CD4-positive, CD25-positive, alpha-beta regulatory T cell (primary cell): ENCODE results near the gene CCDC182. TPM values are rescaled to one million over a fixed set of nuclear protein-coding genes. Genes with fewer than 3 reads are reported as not detected.

ENCODE experiments used
- ATAC-seq, 2 donors: fragments of 150-1000 bp; cut with Tn5 transposase; one replicate each; pipeline ENCODE4 v1.10.0; 2021; ENCODE audit warnings: low read depth in 2 of 2, moderate number of reproducible peaks in 2 of 2, moderate library complexity in 1 of 2
- DNase-seq, 3 donors: peaks; one replicate each; pipeline versions ENCODE4 v3.0.0 to v3.0.0-alpha.2; 2012 to 2022; ENCODE audit warnings: mixed read lengths in 1 of 3
- H3K27ac ChIP-seq: one replicate; pipeline ENCODE4 v1.7.0; 2013; ENCODE audit warnings: mild to moderate bottlenecking, low read length; ENCODE audit not compliant: insufficient read depth, poor library complexity, severe bottlenecking
- H3K27me3 ChIP-seq: one replicate; pipeline ENCODE4 v1.7.0; 2013; ENCODE audit warnings: low read length; ENCODE audit not compliant: control insufficient read depth, insufficient read depth
- H3K36me3 ChIP-seq: one replicate; pipeline ENCODE4 v1.7.0; 2013; ENCODE audit warnings: mild to moderate bottlenecking, low read length, moderate library complexity; ENCODE audit not compliant: control insufficient read depth, insufficient read depth
- H3K4me1 ChIP-seq: 2 replicates; pipeline ENCODE4 v1.7.0; 2013; ENCODE audit warnings: mild to moderate bottlenecking, low read length; ENCODE audit not compliant: insufficient read depth, control insufficient read depth, poor library complexity, severe bottlenecking
- H3K4me3 ChIP-seq: one replicate; pipeline ENCODE4 v1.7.0; 2013; ENCODE audit warnings: low read depth, mild to moderate bottlenecking, low read length, moderate library complexity
- H3K9me3 ChIP-seq, 2 experiments: 1 replicate in 1 of 2; 2 replicates in 1 of 2; pipeline ENCODE4 v1.7.0; 2013; ENCODE audit warnings: low read length in 2 of 2, mild to moderate bottlenecking in 1 of 2, moderate library complexity in 1 of 2; ENCODE audit not compliant: control insufficient read depth in 2 of 2
- H3K27ac Mint-ChIP-seq, 3 donors: one replicate each; pipeline ENCODE4 v1.8.0; 2020 to 2022; ENCODE audit warnings: mild to moderate bottlenecking in 3 of 3, mixed read lengths in 3 of 3, moderate library complexity in 2 of 3
- H3K27me3 Mint-ChIP-seq: one replicate; pipeline ENCODE4 v1.8.0; 2022; ENCODE audit warnings: mild to moderate bottlenecking, mixed read lengths
- H3K36me3 Mint-ChIP-seq: one replicate; pipeline ENCODE4 v1.8.0; 2020; ENCODE audit warnings: mixed read lengths
- H3K4me1 Mint-ChIP-seq, 4 donors: one replicate each; pipeline ENCODE4 v1.8.0; 2020 to 2022; ENCODE audit warnings: mixed read lengths in 4 of 4, mild to moderate bottlenecking in 1 of 4
- H3K4me3 Mint-ChIP-seq, 4 donors: one replicate each; pipeline ENCODE4 v1.8.0; 2020 to 2022; ENCODE audit warnings: mild to moderate bottlenecking in 4 of 4, mixed read lengths in 4 of 4, moderate library complexity in 3 of 4
- H3K9me3 Mint-ChIP-seq, 7 donors: one replicate each; pipeline ENCODE4 v1.8.0; 2020 to 2022; ENCODE audit warnings: mixed read lengths in 7 of 7, mild to moderate bottlenecking in 3 of 7, moderate library complexity in 2 of 7
- polyA plus RNA-seq, 4 donors: library from polyadenylated mRNA; unstranded; fragments of 300-500 nt; fragmentation: Illumina TruSeq; gene quantifications; one replicate each; pipeline ENCODE4 v1.2.3, GENCODE V29; 2021
- total RNA-seq: library from RNA; stranded (reverse); gene quantifications from one replicate; pipeline ENCODE4 v1.2.3, GENCODE V29; 2022

The CCDC182 gene
- total and polyA plus RNA-seq, 5 donors from 2014 or later = not detected

GRCh38 chr17:57714665-57715180 is 30.4 kb downstream of the CCDC182 start:
- Histone ChIP-seq H3K9me3 (no peaks in the 10 kb centered on the region), H3K36me3 (no peaks in the 10 kb centered on the region), H3K27ac (no peak overlapping the region), H3K4me3 (no peak overlapping the region), H3K4me1 (no peaks in the 10 kb centered on the region), H3K27me3 (peaks cover 13% of the 10 kb centered on the region)
- DNase-seq (no peak), ATAC-seq (no peak)
- Mint-ChIP-seq H3K4me1 (no peaks in the 10 kb centered on the region), H3K9me3 (peaks cover 0 to 6% (median 2%) of the 10 kb centered on the region in 7 donors), H3K36me3 (no peaks in the 10 kb centered on the region), H3K4me3 (no peak overlapping the region), H3K27me3 (peaks cover 41% of the 10 kb centered on the region), H3K27ac (no peak overlapping the region)

GRCh38 chr17:57713140-57713539 is 32.0 kb downstream of the CCDC182 start:
- Histone ChIP-seq H3K27ac (no peak overlapping the region), H3K9me3 (no peaks in the 10 kb centered on the region), H3K4me1 (no peaks in the 10 kb centered on the region), H3K27me3 (peaks cover 13% of the 10 kb centered on the region), H3K36me3 (no peaks in the 10 kb centered on the region), H3K4me3 (no peak overlapping the region)
- H3K4me3 Mint-ChIP-seq = no peak overlapping the region
- H3K36me3 Mint-ChIP-seq = no peaks in the 10 kb centered on the region
- no peak for ATAC-seq
- no peak for DNase-seq
- H3K4me1 Mint-ChIP-seq = no peaks in the 10 kb centered on the region
- no peak overlapping the region for H3K27ac Mint-ChIP-seq
- H3K9me3 Mint-ChIP-seq = peaks cover 0 to 6% (median 2%) of the 10 kb centered on the region in 7 donors
- H3K27me3 Mint-ChIP-seq = peaks cover 35% of the 10 kb centered on the region

GRCh38 chr17:57708410-57708809 is 36.7 kb downstream of the CCDC182 start:
- Histone ChIP-seq H3K27ac (no peak overlapping the region), H3K9me3 (no peaks in the 10 kb centered on the region), H3K4me3 (no peak overlapping the region), H3K27me3 (peaks cover 6% of the 10 kb centered on the region), H3K4me1 (no peaks in the 10 kb centered on the region), H3K36me3 (no peaks in the 10 kb centered on the region)
- H3K36me3 Mint-ChIP-seq = peaks cover 4% of the 10 kb centered on the region
- peak overlapping the region in 1 of 3 donors; percentile 76 for H3K27ac Mint-ChIP-seq
- peaks cover 8% of the 10 kb centered on the region for H3K27me3 Mint-ChIP-seq
- no peaks in the 10 kb centered on the region for H3K4me1 Mint-ChIP-seq
- DNase-seq (no peak), ATAC-seq (no peak)
- H3K4me3 Mint-ChIP-seq = no peak overlapping the region
- H3K9me3 Mint-ChIP-seq = peaks cover 0 to 6% (median 2%) of the 10 kb centered on the region in 7 donors

GRCh38 chr17:57707892-57708291 is 37.2 kb downstream of the CCDC182 start:
- Mint-ChIP-seq H3K4me1 (no peaks in the 10 kb centered on the region), H3K9me3 (peaks cover 0 to 6% (median 2%) of the 10 kb centered on the region in 7 donors), H3K36me3 (peaks cover 4% of the 10 kb centered on the region), H3K4me3 (no peak overlapping the region), H3K27ac (no peak overlapping the region), H3K27me3 (peaks cover 7% of the 10 kb centered on the region)
- no peak overlapping the region for H3K4me3 ChIP-seq
- DNase-seq (no peak), ATAC-seq (no peak)
- no peak overlapping the region for H3K27ac ChIP-seq
- peaks cover 4% of the 10 kb centered on the region for H3K27me3 ChIP-seq
- no peaks in the 10 kb centered on the region for H3K36me3 ChIP-seq
- H3K4me1 ChIP-seq = no peaks in the 10 kb centered on the region
- H3K9me3 ChIP-seq = no peaks in the 10 kb centered on the region

GRCh38 chr17:57706761-57707160 is 38.3 kb downstream of the CCDC182 start:
- Histone ChIP-seq H3K36me3 (no peaks in the 10 kb centered on the region), H3K27ac (no peak overlapping the region), H3K4me3 (no peak overlapping the region), H3K9me3 (no peaks in the 10 kb centered on the region), H3K27me3 (peaks cover 1% of the 10 kb centered on the region), H3K4me1 (no peaks in the 10 kb centered on the region)
- no peak for DNase-seq
- Mint-ChIP-seq H3K27me3 (peaks cover 7% of the 10 kb centered on the region), H3K27ac (no peak overlapping the region), H3K4me1 (no peaks in the 10 kb centered on the region), H3K4me3 (no peak overlapping the region), H3K36me3 (peaks cover 4% of the 10 kb centered on the region), H3K9me3 (peaks cover 0 to 6% (median 2%) of the 10 kb centered on the region in 7 donors)
- ATAC-seq = no peak

- Mint-ChIP-seq H3K27ac (no peak overlapping the region), H3K27me3 (peaks cover 7% of the 10 kb centered on the region), H3K36me3 (peaks cover 4% of the 10 kb centered on the region), H3K4me1 (no peaks in the 10 kb centered on the region), H3K9me3 (peaks cover 0 to 5% (median 2%) of the 10 kb centered on the region in 7 donors), H3K4me3 (no peak overlapping the region)
- DNase-seq (no peak), ATAC-seq (no peak)
- Histone ChIP-seq H3K9me3 (no peaks in the 10 kb centered on the region), H3K4me3 (no peak overlapping the region), H3K27ac (no peak overlapping the region), H3K27me3 (no peaks in the 10 kb centered on the region), H3K4me1 (no peaks in the 10 kb centered on the region), H3K36me3 (no peaks in the 10 kb centered on the region)
Observed at GRCh38 chr17:57705921-57706695, 39.0 kb downstream of the CCDC182 start.

GRCh38 chr17:57704448-57704847 is 40.7 kb downstream of the CCDC182 start:
- Histone ChIP-seq H3K27me3 (no peaks in the 10 kb centered on the region), H3K4me1 (no peaks in the 10 kb centered on the region), H3K36me3 (no peaks in the 10 kb centered on the region), H3K9me3 (no peaks in the 10 kb centered on the region), H3K27ac (no peak overlapping the region), H3K4me3 (no peak overlapping the region)
- no peak for ATAC-seq
- peaks cover 0 to 2% (median 0%) of the 10 kb centered on the region in 7 donors for H3K9me3 Mint-ChIP-seq
- peaks cover under 1% of the 10 kb centered on the region for H3K27me3 Mint-ChIP-seq
- peaks cover 0 to 2% (median under 1%) of the 10 kb centered on the region in 4 donors for H3K4me1 Mint-ChIP-seq
- peaks cover 4% of the 10 kb centered on the region for H3K36me3 Mint-ChIP-seq
- H3K27ac Mint-ChIP-seq = peak overlapping the region in 1 of 3 donors; percentile 9
- DNase-seq = no peak
- no peak overlapping the region for H3K4me3 Mint-ChIP-seq

GRCh38 chr17:57703273-57703672 is 41.8 kb downstream of the CCDC182 start:
- Mint-ChIP-seq H3K9me3 (peaks cover 0 to 2% (median 0%) of the 10 kb centered on the region in 7 donors), H3K36me3 (peaks cover 4% of the 10 kb centered on the region), H3K27ac (no peak overlapping the region), H3K4me3 (no peak overlapping the region), H3K27me3 (no peaks in the 10 kb centered on the region), H3K4me1 (peaks cover 0 to 5% (median 1%) of the 10 kb centered on the region in 4 donors)
- DNase-seq = no peak
- Histone ChIP-seq H3K27me3 (no peaks in the 10 kb centered on the region), H3K36me3 (no peaks in the 10 kb centered on the region), H3K9me3 (no peaks in the 10 kb centered on the region), H3K4me3 (no peak overlapping the region), H3K27ac (no peak overlapping the region), H3K4me1 (peaks cover 5% of the 10 kb centered on the region)
- no peak for ATAC-seq
